ENCODE measurements around the gene PARD3B.

PARD3B gene

DNA sequence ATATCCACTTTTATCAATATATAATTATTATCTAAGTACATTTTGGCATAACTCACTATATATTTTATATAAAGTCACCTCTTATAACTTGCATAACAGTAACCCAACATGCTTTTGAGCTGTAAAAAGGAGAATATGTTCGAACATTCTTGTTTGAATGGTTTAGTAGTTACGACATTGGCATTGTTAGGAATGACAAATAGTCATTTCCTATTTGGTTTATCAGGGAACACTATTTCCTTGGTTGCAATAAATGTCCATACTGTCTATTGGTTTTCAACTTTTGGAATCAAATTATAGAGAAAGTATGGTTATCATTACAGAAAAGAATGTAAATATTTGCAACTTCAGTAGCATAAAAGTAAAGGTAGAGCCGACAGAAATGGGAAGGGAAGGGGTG, 124.1 kb downstream of the PARD3B start:
- no peak overlapping the region for H3K4me3 ChIP-seq (ENCODE audit: low read depth in 1 of 2, low read length in 1 of 2)
- no peaks in the 10 kb centered on the region for H3K9me3 ChIP-seq
- H3K36me3 ChIP-seq, result no peaks in the 10 kb centered on the region
- H3K27me3 ChIP-seq, result no peaks in the 10 kb centered on the region
- H3K4me1 ChIP-seq (ENCODE audit: control insufficient read depth in 1 of 2, insufficient read depth in 1 of 2, low read depth in 1 of 2, low read length in 1 of 2), result no peaks in the 10 kb centered on the region
- no peak overlapping the region for H3K27ac ChIP-seq
- TF ChIP-seq, protein P1, sequence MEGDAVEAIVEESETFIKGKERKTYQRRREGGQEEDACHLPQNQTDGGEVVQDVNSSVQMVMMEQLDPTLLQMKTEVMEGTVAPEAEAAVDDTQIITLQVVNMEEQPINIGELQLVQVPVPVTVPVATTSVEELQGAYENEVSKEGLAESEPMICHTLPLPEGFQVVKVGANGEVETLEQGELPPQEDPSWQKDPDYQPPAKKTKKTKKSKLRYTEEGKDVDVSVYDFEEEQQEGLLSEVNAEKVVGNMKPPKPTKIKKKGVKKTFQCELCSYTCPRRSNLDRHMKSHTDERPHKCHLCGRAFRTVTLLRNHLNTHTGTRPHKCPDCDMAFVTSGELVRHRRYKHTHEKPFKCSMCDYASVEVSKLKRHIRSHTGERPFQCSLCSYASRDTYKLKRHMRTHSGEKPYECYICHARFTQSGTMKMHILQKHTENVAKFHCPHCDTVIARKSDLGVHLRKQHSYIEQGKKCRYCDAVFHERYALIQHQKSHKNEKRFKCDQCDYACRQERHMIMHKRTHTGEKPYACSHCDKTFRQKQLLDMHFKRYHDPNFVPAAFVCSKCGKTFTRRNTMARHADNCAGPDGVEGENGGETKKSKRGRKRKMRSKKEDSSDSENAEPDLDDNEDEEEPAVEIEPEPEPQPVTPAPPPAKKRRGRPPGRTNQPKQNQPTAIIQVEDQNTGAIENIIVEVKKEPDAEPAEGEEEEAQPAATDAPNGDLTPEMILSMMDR (IDR thresholded peaks at IDR 0.05), result no peak

DNA sequence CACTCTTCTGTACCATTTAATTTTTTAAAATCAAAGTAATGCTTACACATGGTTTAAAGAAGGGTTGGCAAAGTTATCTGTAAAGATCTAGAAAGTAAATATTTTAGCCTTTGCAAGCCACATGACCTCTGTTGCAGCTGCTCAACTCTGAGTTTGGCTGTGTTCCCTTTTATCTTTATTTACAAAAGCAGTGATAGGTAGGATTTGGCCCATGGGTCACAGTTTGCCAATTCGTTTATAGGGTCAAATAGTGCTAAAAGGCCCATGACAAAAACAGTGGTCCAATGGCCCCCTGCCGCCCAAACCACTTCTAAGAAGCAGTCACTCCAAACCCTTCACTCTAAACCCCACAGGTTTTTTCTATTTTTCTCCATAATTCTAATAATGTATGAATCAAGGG, 124.8 kb downstream of the PARD3B start:
- Histone ChIP-seq H3K4me1 (ENCODE audit: control insufficient read depth in 1 of 2, insufficient read depth in 1 of 2, low read depth in 1 of 2, low read length in 1 of 2) (no peaks in the 10 kb centered on the region), H3K36me3 (no peaks in the 10 kb centered on the region), H3K27me3 (no peaks in the 10 kb centered on the region), H3K9me3 (no peaks in the 10 kb centered on the region), H3K27ac (no peak overlapping the region), H3K4me3 (ENCODE audit: low read depth in 1 of 2, low read length in 1 of 2) (no peak overlapping the region)
- TF ChIP-seq, protein P1 (IDR thresholded peaks at IDR 0.05), result no peak

DNA sequence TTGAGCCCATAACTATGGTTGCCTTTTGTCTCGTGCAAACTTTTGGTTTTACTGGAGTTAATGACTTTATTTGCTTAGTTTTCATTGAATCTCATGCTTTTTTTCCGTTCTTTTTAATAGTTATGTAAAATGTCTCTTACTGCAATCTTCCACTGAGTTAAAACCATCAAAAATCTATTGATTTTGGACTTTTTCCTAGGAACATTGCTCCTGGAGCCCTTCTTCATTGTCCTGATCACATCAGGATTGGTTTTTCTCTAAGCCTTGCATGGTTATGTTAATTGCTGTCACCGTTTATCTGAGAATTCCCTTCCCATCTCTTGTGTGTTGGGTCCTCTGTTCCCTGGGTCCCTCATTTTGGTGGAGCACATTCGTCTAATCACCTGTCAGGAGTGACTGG, 125.5 kb downstream of the PARD3B start:
- Histone ChIP-seq H3K27me3 (no peaks in the 10 kb centered on the region), H3K36me3 (no peaks in the 10 kb centered on the region), H3K4me3 (ENCODE audit: low read depth in 1 of 2, low read length in 1 of 2) (no peak overlapping the region), H3K27ac (no peak overlapping the region), H3K9me3 (no peaks in the 10 kb centered on the region), H3K4me1 (ENCODE audit: control insufficient read depth in 1 of 2, insufficient read depth in 1 of 2, low read depth in 1 of 2, low read length in 1 of 2) (no peaks in the 10 kb centered on the region)
- TF ChIP-seq, protein P1 (IDR thresholded peaks at IDR 0.05), result no peak

DNA sequence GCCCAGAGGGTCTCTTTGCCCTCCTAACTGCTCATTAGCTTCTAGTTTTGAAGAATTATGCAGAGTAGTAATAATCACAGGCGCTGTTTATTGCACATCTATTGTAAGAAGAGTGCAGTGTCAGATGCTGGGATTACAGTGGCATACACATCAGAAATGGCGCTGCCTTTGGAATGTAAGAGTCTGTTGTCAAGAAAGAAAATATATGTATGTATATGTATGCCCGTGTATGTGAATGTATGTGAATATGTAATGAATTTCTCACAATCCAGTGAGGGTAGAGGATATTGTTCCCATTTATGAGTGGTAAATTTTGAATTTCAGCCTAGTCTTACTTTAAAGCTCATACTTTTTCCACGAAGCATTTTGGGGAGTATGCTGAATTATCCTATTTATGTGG, 127.5 kb downstream of the PARD3B start:
- Histone ChIP-seq H3K27me3 (no peaks in the 10 kb centered on the region), H3K27ac (no peak overlapping the region), H3K4me3 (ENCODE audit: low read depth in 1 of 2, low read length in 1 of 2) (no peak overlapping the region), H3K4me1 (ENCODE audit: control insufficient read depth in 1 of 2, insufficient read depth in 1 of 2, low read depth in 1 of 2, low read length in 1 of 2) (no peaks in the 10 kb centered on the region), H3K9me3 (no peaks in the 10 kb centered on the region), H3K36me3 (no peaks in the 10 kb centered on the region)
- TF ChIP-seq, protein P1 (IDR thresholded peaks at IDR 0.05), result no peak

DNA sequence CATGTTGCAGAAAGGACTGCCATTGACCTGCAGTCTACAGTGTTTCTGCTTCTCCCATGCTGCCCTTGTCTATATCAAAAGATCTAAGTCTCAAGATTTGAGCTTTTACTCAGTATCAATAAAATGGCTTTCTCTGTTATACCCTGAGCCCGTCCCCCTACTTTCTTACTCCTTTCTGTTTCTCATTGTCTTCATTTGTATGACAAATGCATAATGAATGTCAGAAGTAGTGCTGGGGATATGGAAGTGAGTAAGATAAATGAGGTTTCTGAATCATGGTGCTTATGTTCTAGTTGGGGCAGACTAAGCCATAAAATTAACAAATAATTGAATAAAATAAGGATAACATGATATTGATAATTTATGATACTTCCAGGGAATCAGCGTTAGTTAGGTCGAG, 128.6 kb downstream of the PARD3B start:
- Histone ChIP-seq H3K27me3 (no peaks in the 10 kb centered on the region), H3K4me1 (ENCODE audit: control insufficient read depth in 1 of 2, insufficient read depth in 1 of 2, low read depth in 1 of 2, low read length in 1 of 2) (no peaks in the 10 kb centered on the region), H3K36me3 (no peaks in the 10 kb centered on the region), H3K27ac (no peak overlapping the region), H3K4me3 (ENCODE audit: low read depth in 1 of 2, low read length in 1 of 2) (no peak overlapping the region), H3K9me3 (no peaks in the 10 kb centered on the region)
- TF ChIP-seq, protein P1 (IDR thresholded peaks at IDR 0.05), result no peak

DNA sequence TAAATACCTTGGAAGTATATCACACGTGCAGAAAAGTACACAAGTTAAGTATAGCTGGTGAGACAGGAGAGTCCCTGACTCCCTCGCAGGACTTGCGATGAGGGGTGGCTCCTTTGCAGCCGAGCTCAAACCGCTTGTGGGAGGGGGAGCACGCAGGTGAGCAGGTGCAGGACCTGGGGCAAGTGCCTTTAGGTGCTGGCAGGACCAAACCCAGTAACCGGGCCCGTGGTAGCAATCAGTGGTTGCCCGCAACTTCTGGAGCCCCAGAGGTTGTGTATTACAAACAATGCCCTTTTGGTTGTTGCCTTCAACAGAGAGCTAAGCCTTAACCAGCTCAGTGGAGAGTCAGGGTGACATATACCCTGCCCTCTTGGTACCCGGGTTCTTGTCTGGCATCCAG, 132.8 kb downstream of the PARD3B start:
- Histone ChIP-seq H3K4me3 (ENCODE audit: low read depth in 1 of 2, low read length in 1 of 2) (no peak overlapping the region), H3K4me1 (ENCODE audit: control insufficient read depth in 1 of 2, insufficient read depth in 1 of 2, low read depth in 1 of 2, low read length in 1 of 2) (no peaks in the 10 kb centered on the region), H3K36me3 (no peaks in the 10 kb centered on the region), H3K27ac (no peak overlapping the region), H3K9me3 (no peaks in the 10 kb centered on the region), H3K27me3 (no peaks in the 10 kb centered on the region)
- TF ChIP-seq, protein P1 (IDR thresholded peaks at IDR 0.05), result no peak
